ENCODE results near the gene ENOX1. TPM values are rescaled to one million over a fixed set of nuclear protein-coding genes. Genes with fewer than 3 reads are reported as not detected.

ENOX1 gene
- total and polyA plus RNA-seq, 2 of the 8 experiments (the other 6 are each of a cell fraction or from before 2014, with no cell fraction given): 0.23 to 0.37 TPM

- TF ChIP-seq CHD7 (IDR thresholded peaks at IDR 0.05; ENCODE audit: insufficient replicate concordance, low read length) (no peak), SRF (IDR thresholded peaks at IDR 0.05; ENCODE audit: low read depth, low read length) (no peak), BRCA1 (IDR thresholded peaks at IDR 0.05; ENCODE audit: low read depth, low read length) (no peak), KDM5A (IDR thresholded peaks at IDR 0.05; ENCODE audit: low read length) (no peak), SP2 (IDR thresholded peaks at IDR 0.05; ENCODE audit: low read length) (no peak)
Observed at GRCh38 chr13:43240278-43240677, 546.5 kb downstream of the ENOX1 start (continued).

Measured in H1 (cell line).